OCI-LY1 (cell line): ENCODE measurements around the gene AHCYL1.
A peak's percentile ranks its signal among the peaks of the same experiment; 100 is the strongest.

ENCODE experiments used
- H2AFZ ChIP-seq: fragments of 200-600 bp; sonication (generic), shearing (Covaris generic); 2 replicates; pipeline ENCODE4 v1.6.0; 2014; ENCODE audit warnings: antibody characterized with exemption, mild to moderate bottlenecking, low read length
- H3F3A ChIP-seq: fragments of 200-600 bp; sonication (generic), shearing (Covaris generic); 2 replicates; pipeline ENCODE4 v1.6.0; 2014; ENCODE audit warnings: mild to moderate bottlenecking, antibody characterized with exemption, low read length, moderate library complexity; ENCODE audit not compliant: insufficient read depth
- H3K27ac ChIP-seq: fragments of 200-600 bp; sonication (generic); 2 replicates; pipeline ENCODE4 v1.5.1; 2014; ENCODE audit warnings: low read length, mixed run types, mild to moderate bottlenecking, low read depth; ENCODE audit not compliant: poor library complexity, severe bottlenecking
- H3K27me3 ChIP-seq: fragments of 200-600 bp; sonication (generic); 2 replicates; pipeline ENCODE4 v1.6.0; 2014; ENCODE audit warnings: antibody characterized with exemption, mild to moderate bottlenecking, low read length, moderate library complexity; ENCODE audit not compliant: insufficient read depth
- H3K36me3 ChIP-seq: fragments of 200-600 bp; sonication (generic); 2 replicates; pipeline ENCODE4 v1.6.1; 2014; ENCODE audit warnings: mild to moderate bottlenecking, antibody characterized with exemption, low read length, moderate library complexity, mixed read lengths; ENCODE audit not compliant: insufficient read depth
- H3K4me1 ChIP-seq: fragments of 200-600 bp; sonication (generic); 2 replicates; pipeline ENCODE4 v1.5.1; 2014; ENCODE audit warnings: mild to moderate bottlenecking, low read length, moderate library complexity; ENCODE audit not compliant: insufficient read depth, severe bottlenecking
- H3K4me2 ChIP-seq: fragments of 200-600 bp; sonication (generic), shearing (Covaris generic); 2 replicates; pipeline ENCODE4 v1.6.1; 2014; ENCODE audit warnings: low read length
- H3K4me3 ChIP-seq: fragments of 200-600 bp; sonication (generic); 2 replicates; pipeline ENCODE4 v1.5.1; 2014; ENCODE audit warnings: low read length, low read depth, mild to moderate bottlenecking, mixed read lengths; ENCODE audit not compliant: poor library complexity, severe bottlenecking
- H3K79me2 ChIP-seq: fragments of 200-600 bp; shearing (Covaris generic); 2 replicates; pipeline ENCODE4 v1.6.1; 2016; ENCODE audit warnings: mixed run types, low read length, mixed read lengths; ENCODE audit not compliant: insufficient read depth
- H3K9ac ChIP-seq: fragments of 200-600 bp; sonication (generic), shearing (Covaris generic); 2 replicates; pipeline ENCODE4 v1.6.1; 2014; ENCODE audit warnings: mild to moderate bottlenecking, low read length, mixed read lengths
- H3K9me2 ChIP-seq: fragments of 200-600 bp; sonication (generic), shearing (Covaris generic); 2 replicates; pipeline ENCODE4 v1.6.1; 2014; ENCODE audit warnings: low read depth, mild to moderate bottlenecking, low read length, mixed read lengths
- H3K9me3 ChIP-seq: fragments of 200-600 bp; shearing (Covaris generic); 2 replicates; pipeline ENCODE4 v1.6.1; 2014; ENCODE audit warnings: low read length, mixed read lengths
- H4K20me1 ChIP-seq: fragments of 200-600 bp; sonication (generic), shearing (Covaris generic); 2 replicates; pipeline ENCODE4 v1.6.0; 2016; ENCODE audit warnings: mild to moderate bottlenecking, low read length; ENCODE audit not compliant: insufficient read depth
- EZH2 ChIP-seq: fragments of 200-600 bp; sonication (generic), shearing (Covaris generic); IDR thresholded peaks from 2 replicates; pipeline ENCODE4 v1.8.0; 2017; ENCODE audit warnings: borderline replicate concordance, mixed run types, mild to moderate bottlenecking, antibody characterized with exemption, low read length, moderate library complexity, mixed read lengths
- TF ChIP-seq, protein P1 (sequence below): fragments of 200-600 bp; sonication (generic), shearing (Covaris generic); IDR thresholded peaks from 2 replicates; pipeline ENCODE4 v1.5.1; 2017; ENCODE audit warnings: mild to moderate bottlenecking, antibody characterized with exemption, low read length, moderate library complexity, mixed read lengths

The AHCYL1 gene

DNA sequence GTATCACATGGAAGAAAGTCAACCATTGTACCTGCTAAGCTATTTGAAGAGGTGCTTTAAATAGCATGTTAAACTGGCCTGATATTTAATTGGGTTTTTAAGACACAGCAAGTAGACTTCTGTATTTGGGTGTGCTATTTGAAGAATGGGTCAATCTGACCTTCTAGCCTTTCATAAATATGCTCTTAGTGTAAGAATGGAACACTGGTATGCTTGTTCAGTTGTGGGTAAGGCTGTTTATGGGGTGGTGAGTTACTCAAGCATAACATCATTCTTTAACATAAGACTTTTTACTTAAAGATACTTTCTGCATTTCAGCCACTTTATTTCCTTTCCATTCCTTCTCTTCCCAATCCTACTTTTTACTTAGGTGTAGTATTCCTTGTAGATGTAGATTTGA lies 21.4 kb downstream of the AHCYL1 start:
- Histone ChIP-seq H3K4me3 (no peak overlapping the region), H3K9ac (no peak overlapping the region), H3K79me2 (no peaks in the 10 kb centered on the region), H2AFZ (no peak overlapping the region), H3K9me2 (no peaks in the 10 kb centered on the region), H4K20me1 (no peaks in the 10 kb centered on the region), H3K36me3 (peaks cover 20% of the 10 kb centered on the region; the same call in 1 of the 2 replicates), H3K27ac (peak overlapping the region; percentile 26), H3F3A (no peaks in the 10 kb centered on the region), H3K27me3 (no peaks in the 10 kb centered on the region), H3K9me3 (no peaks in the 10 kb centered on the region), H3K4me2 (peak overlapping the region; percentile 9; the same call in 1 of the 2 replicates), H3K4me1 (peaks cover 48% of the 10 kb centered on the region)
- TF ChIP-seq EZH2: no peak
- TF ChIP-seq, protein P1, sequence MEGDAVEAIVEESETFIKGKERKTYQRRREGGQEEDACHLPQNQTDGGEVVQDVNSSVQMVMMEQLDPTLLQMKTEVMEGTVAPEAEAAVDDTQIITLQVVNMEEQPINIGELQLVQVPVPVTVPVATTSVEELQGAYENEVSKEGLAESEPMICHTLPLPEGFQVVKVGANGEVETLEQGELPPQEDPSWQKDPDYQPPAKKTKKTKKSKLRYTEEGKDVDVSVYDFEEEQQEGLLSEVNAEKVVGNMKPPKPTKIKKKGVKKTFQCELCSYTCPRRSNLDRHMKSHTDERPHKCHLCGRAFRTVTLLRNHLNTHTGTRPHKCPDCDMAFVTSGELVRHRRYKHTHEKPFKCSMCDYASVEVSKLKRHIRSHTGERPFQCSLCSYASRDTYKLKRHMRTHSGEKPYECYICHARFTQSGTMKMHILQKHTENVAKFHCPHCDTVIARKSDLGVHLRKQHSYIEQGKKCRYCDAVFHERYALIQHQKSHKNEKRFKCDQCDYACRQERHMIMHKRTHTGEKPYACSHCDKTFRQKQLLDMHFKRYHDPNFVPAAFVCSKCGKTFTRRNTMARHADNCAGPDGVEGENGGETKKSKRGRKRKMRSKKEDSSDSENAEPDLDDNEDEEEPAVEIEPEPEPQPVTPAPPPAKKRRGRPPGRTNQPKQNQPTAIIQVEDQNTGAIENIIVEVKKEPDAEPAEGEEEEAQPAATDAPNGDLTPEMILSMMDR: no peak

DNA sequence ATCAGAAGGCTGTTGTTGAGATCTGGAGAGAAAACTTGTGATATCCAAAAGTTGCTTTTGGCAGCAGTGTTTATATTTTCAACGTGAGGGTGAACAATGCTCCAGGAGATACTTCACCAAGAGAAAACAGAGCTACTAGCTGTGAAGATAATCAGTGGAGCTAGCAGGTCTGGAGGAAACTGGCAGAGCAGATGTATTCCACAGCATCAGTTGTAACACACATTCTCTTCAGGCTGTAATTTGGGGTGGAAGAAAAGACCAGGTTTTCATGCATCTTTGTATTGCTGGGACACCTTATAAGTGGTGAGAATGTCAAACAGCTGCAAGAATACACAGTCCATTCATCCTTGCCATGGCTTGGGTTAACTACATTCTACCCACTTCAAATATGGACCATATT lies 22.0 kb downstream of the AHCYL1 start:
- no peaks in the 10 kb centered on the region for H3K79me2 ChIP-seq

DNA sequence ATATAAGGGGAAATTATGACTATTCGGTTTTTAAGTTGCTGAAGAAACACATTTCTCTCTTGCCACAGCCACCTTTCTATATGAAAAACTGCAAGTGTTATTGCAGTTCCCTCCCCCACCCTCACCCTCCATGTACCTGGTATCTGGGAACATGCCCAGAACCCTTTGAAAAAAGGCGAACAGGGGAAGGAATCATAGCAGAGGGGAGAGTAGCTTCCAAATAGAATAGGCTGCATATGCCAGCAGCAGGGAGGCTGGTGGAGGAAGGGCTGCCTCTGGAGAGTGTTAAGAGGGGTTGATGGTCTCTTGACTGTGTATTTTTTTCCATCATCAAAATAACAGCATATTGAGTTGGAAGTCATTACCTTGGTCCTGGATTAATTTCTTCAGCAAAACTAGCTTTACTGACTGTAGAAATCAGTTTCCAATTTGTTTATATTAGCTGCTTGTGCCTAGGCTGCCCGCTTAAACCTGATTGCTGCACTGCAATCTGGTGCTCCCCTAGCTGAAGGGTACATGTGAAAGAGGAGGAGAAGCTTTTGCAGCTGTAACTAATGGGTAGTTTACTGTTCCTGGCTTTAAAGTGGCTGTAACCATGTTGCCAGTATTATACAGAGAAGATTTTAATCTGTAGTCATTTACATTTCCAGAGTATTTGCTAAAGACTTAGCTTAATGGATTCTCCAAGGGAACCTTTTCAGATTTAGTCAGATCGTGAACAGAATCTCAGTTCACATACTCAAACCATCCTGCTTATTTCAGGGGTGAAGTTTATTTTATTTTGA lies 22.7 kb downstream of the AHCYL1 start:
- TF ChIP-seq, protein P1: no peak
- no peak for TF ChIP-seq EZH2
- Histone ChIP-seq H3K9me2 (no peaks in the 10 kb centered on the region), H2AFZ (no peak overlapping the region), H3F3A (no peaks in the 10 kb centered on the region), H3K9me3 (no peaks in the 10 kb centered on the region), H3K4me1 (peaks cover 60% of the 10 kb centered on the region), H3K27me3 (no peaks in the 10 kb centered on the region), H4K20me1 (no peaks in the 10 kb centered on the region), H3K36me3 (peaks cover 30% of the 10 kb centered on the region; the same call in 1 of the 2 replicates), H3K4me3 (no peak overlapping the region), H3K4me2 (no peak overlapping the region), H3K9ac (no peak overlapping the region), H3K79me2 (no peaks in the 10 kb centered on the region), H3K27ac (peak overlapping the region; percentile 26)

More for the DNA sequence above, 22.0 kb downstream of the AHCYL1 start:
- Histone ChIP-seq H3K4me3 (no peak overlapping the region), H3F3A (no peaks in the 10 kb centered on the region), H4K20me1 (no peaks in the 10 kb centered on the region), H3K4me1 (peaks cover 53% of the 10 kb centered on the region), H3K9me3 (no peaks in the 10 kb centered on the region), H2AFZ (no peak overlapping the region), H3K27me3 (no peaks in the 10 kb centered on the region), H3K27ac (peak overlapping the region; percentile 26), H3K4me2 (0 out of 2 replicates have a peak overlapping the region, but pooled peaks have one; percentile 9), H3K36me3 (peaks cover 25% of the 10 kb centered on the region; the same call in 1 of the 2 replicates), H3K9ac (no peak overlapping the region), H3K9me2 (no peaks in the 10 kb centered on the region)
- no peak for TF ChIP-seq EZH2
- TF ChIP-seq, protein P1: no peak
